Smooth muscle cell (in vitro differentiated cells): Measurements from ENCODE around the gene SYF2. TPM values are rescaled to one million over a fixed set of nuclear protein-coding genes. Genes with fewer than 3 reads are reported as not detected.

Experiments used
- DNase-seq: peaks from one replicate; lab custom pipeline; 2025; ENCODE audit not compliant: unreplicated experiment; lab: John Stamatoyannopoulos, UW
- H2AFZ ChIP-seq: fragments of 200-600 bp; sonication (generic); 2 replicates; pipeline ENCODE4 v1.6.0; 2016; ENCODE audit warnings: antibody characterized with exemption, low read depth, mild to moderate bottlenecking
- H3F3A ChIP-seq: fragments of 200-600 bp; sonication (generic); 2 replicates; pipeline ENCODE4 v1.6.0; 2017; ENCODE audit warnings: antibody characterized with exemption, low read depth
- H3K27ac ChIP-seq: fragments of 200-600 bp; sonication (generic); 2 replicates; pipeline ENCODE4 v1.5.1; 2016; ENCODE audit warnings: low read depth, mild to moderate bottlenecking
- H3K27me3 ChIP-seq: fragments of 200-600 bp; sonication (generic); 2 replicates; pipeline ENCODE4 v1.6.1; 2016; ENCODE audit warnings: low read depth, mild to moderate bottlenecking
- H3K36me3 ChIP-seq: fragments of 200-600 bp; sonication (generic); 2 replicates; pipeline ENCODE4 v1.5.1; 2016; ENCODE audit warnings: low read depth
- H3K4me1 ChIP-seq: fragments of 200-600 bp; sonication (generic); 2 replicates; pipeline ENCODE4 v1.5.1; 2016; ENCODE audit warnings: low read depth
- H3K4me2 ChIP-seq: fragments of 200-600 bp; sonication (generic); 2 replicates; pipeline ENCODE4 v1.6.0; 2016; ENCODE audit warnings: mild to moderate bottlenecking
- H3K4me3 ChIP-seq: fragments of 200-600 bp; sonication (generic); 2 replicates; pipeline ENCODE4 v1.5.1; 2016; ENCODE audit warnings: mild to moderate bottlenecking
- H3K79me2 ChIP-seq: fragments of 200-600 bp; sonication (generic); 2 replicates; pipeline ENCODE4 v1.6.0; 2016; ENCODE audit warnings: low read depth, mild to moderate bottlenecking
- H3K9ac ChIP-seq: fragments of 200-600 bp; sonication (generic); 2 replicates; pipeline ENCODE4 v1.6.0; 2016; ENCODE audit warnings: low read depth
- H3K9me3 ChIP-seq: fragments of 200-600 bp; sonication (generic); replicated peaks from 2 replicates; pipeline ENCODE4 v1.5.1; 2016; ENCODE audit warnings: low read depth
- H4K20me1 ChIP-seq: fragments of 200-600 bp; sonication (generic); 2 replicates; pipeline ENCODE4 v1.6.0; 2016; ENCODE audit warnings: low read depth
- CTCF ChIP-seq: fragments of 200-600 bp; sonication (generic); IDR thresholded peaks from 2 replicates; pipeline ENCODE4 v1.5.1; 2017; ENCODE audit warnings: borderline replicate concordance, mild to moderate bottlenecking, antibody characterized with exemption; ENCODE audit not compliant: insufficient read depth, poor library complexity, severe bottlenecking
- WGBS: methylation state at CpG from one replicate; pipeline ENCODE4 v1.1.7; 2016; ENCODE audit warnings: low lambda C conversion rate; 5-methylcytosine and 5-hydroxymethylcytosine counted together
- polyA plus RNA-seq: library from polyadenylated mRNA; unstranded; fragments of >200 nt; fragmentation: Nextera tagmentation; extraction: Ambion mirVana; gene quantifications from 2 replicates; pipeline ENCODE4 v1.2.1, GENCODE V29; 2016
- total RNA-seq: library from RNA; depleted of rRNA; stranded (reverse); fragments of >200 nt; gene quantifications from 2 replicates; pipeline ENCODE4 v1.2.3, GENCODE V29; 2014

Gene SYF2
- total and polyA plus RNA-seq, 2 experiments from 2014 or later, result 28.1 to 61.1 TPM

DNA sequence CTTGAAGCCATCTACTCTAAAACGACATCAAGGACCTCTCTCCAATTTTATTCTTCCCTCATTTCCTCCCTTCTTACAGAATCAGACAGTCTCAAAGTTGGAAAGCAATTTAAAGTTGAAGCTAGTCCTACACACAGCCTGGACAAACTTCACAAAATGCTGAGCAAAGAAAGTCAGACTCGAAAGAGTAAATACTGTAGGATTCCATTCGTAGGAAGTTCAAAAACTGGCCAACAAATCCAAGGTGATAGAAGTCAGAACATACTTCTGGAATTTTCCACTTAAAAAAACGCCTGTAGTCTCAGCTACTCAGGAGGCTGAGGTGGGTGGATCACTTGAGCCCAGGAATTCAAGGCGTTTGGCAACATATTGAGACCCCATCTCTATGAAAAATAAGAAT is 19.6 kb downstream of the SYF2 start:
- Histone ChIP-seq H3K36me3 (no peaks in the 10 kb centered on the region), H3K4me3 (no peak overlapping the region), H3K9ac (no peak overlapping the region), H3K4me2 (no peak overlapping the region), H3K79me2 (no peaks in the 10 kb centered on the region), H3K9me3 (no peaks in the 10 kb centered on the region), H2AFZ (no peak overlapping the region), H3F3A (no peaks in the 10 kb centered on the region), H3K4me1 (no peaks in the 10 kb centered on the region), H4K20me1 (no peaks in the 10 kb centered on the region), H3K27ac (no peak overlapping the region), H3K27me3 (no peaks in the 10 kb centered on the region)
- TF ChIP-seq CTCF, result no peak
- no peak for DNase-seq
- 84% methylated on average over 5 of the region's 5 CpGs for WGBS

DNA sequence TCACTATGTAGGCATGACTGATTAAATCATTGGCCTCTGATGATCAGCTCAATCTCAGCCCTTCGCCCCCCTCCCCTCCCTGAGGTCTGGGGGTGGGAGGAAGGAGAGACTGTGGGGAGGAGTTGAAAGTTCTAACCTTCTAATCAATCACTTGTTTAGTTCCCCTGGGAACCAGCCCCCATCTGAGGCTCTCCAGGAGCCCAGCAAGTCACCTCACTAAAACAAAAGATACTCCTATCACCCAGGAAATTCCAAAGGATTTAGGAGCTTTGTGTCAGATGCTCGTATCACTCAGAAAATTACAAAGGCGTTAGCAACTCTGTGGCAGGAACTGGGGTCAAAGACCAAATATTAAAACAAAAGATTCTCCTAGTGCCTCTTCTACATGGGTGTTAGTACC is 21.6 kb downstream of the SYF2 start:
- H2AFZ ChIP-seq, result no peak overlapping the region
- no peak for TF ChIP-seq CTCF
- H3K36me3 ChIP-seq, result no peaks in the 10 kb centered on the region
- H3K79me2 ChIP-seq, result no peaks in the 10 kb centered on the region
- H3K4me3 ChIP-seq, result no peak overlapping the region
- WGBS, result 43% methylated on average over 3 of the region's 3 CpGs
- H3K4me2 ChIP-seq, result no peak overlapping the region
- H3K9me3 ChIP-seq, result no peaks in the 10 kb centered on the region
- H3F3A ChIP-seq, result no peaks in the 10 kb centered on the region
- no peaks in the 10 kb centered on the region for H3K4me1 ChIP-seq
- no peak overlapping the region for H3K27ac ChIP-seq
- H3K9ac ChIP-seq, result no peak overlapping the region
- no peaks in the 10 kb centered on the region for H4K20me1 ChIP-seq
- no peaks in the 10 kb centered on the region for H3K27me3 ChIP-seq
- DNase-seq, result no peak

DNA sequence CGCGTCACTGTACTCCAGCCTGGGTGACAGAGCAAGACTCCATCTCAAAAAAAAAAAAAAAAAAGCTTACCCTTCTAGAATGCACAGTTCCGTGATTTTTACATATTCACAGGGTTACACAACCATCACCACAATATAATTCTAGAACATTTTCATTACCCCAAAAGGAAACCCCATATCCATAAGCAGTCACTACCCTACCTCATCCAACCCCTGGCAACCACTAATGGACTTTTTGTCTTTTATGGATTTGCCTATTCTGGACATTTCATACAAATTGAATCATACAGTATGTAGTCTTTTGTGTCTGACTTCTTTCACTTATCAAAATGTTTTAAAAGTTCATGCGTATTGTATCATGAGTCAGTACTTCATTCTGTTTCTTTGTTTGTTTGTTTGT is 22.8 kb downstream of the SYF2 start:
- Histone ChIP-seq H3K27ac (no peak overlapping the region), H3K4me1 (no peaks in the 10 kb centered on the region), H3K79me2 (no peaks in the 10 kb centered on the region), H2AFZ (no peak overlapping the region), H3K4me2 (no peak overlapping the region), H3F3A (no peaks in the 10 kb centered on the region), H4K20me1 (no peaks in the 10 kb centered on the region), H3K36me3 (no peaks in the 10 kb centered on the region), H3K27me3 (no peaks in the 10 kb centered on the region), H3K9me3 (no peaks in the 10 kb centered on the region), H3K4me3 (no peak overlapping the region), H3K9ac (no peak overlapping the region)
- WGBS, result 96% methylated on average over 4 of the region's 4 CpGs
- no peak for DNase-seq
- no peak for TF ChIP-seq CTCF

DNA sequence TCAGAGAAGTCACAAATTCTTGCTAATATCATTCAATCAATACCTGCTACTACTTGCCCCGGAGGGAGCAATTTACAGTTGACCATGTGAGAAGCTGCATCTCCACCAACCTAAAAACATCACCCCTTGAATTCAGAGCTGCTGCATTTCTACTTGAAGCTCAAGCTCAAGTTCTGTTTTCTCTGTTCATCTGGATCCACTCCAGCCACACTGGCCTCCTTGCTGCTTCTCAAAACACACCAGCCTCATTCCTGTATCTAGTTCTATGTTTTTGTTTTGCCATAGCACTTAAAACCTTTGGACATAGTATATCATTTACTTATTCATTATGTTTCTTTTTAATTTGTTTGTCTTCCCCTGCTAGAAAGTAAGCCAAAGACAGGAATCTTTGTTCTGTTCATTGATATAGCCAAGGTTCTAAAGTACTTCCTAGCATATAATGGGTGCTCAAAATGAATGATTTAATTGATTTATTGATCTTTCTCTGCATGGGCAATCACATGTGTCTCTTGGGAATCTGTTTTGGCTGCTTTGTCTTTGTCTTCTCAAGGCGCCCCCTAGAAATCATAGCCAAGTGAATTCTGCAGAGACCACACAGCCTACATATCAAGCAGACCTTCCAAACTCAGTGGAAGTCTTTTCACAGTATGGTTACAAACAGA is 23.6 kb downstream of the SYF2 start:
- no peak overlapping the region for H3K4me3 ChIP-seq
- H3K9ac ChIP-seq, result no peak overlapping the region
- H3K36me3 ChIP-seq, result no peaks in the 10 kb centered on the region
- H3K9me3 ChIP-seq, result no peaks in the 10 kb centered on the region
- H2AFZ ChIP-seq, result no peak overlapping the region
- no peak for TF ChIP-seq CTCF
- no peak for DNase-seq
- H3K27ac ChIP-seq, result no peak overlapping the region
- no peaks in the 10 kb centered on the region for H3K4me1 ChIP-seq
- H3K4me2 ChIP-seq, result no peak overlapping the region
- WGBS, result 75% methylated on average over 2 of the region's 2 CpGs
- H3K27me3 ChIP-seq, result no peaks in the 10 kb centered on the region
- no peaks in the 10 kb centered on the region for H3K79me2 ChIP-seq
- no peaks in the 10 kb centered on the region for H4K20me1 ChIP-seq
- no peaks in the 10 kb centered on the region for H3F3A ChIP-seq
